ENCODE results near the gene KRTAP20-1. TPM values are rescaled to one million over a fixed set of nuclear protein-coding genes. Genes with fewer than 3 reads are reported as not detected.

KRTAP20-1 gene
- total RNA-seq, 1 donor: not detected

GRCh38 chr21:30592140-30592539 lies 24.1 kb upstream of the KRTAP20-1 start, which contains the start of gene KRTAP6-3:
KRTAP6-3 (plus strand) TSS chr21:30592440; CDS start chr21:30592446, 6 bp downstream.
- no peak for TF ChIP-seq CTCF (IDR thresholded peaks at IDR 0.05; ENCODE audit: insufficient read depth, low read length)
- no peak within 1 kb of the TSS for H3K4me3 ChIP-seq (ENCODE audit: low read depth, low read length)
- no peak for DNase-seq (ENCODE audit: low read depth)

- no peak within 1 kb of the TSS for H3K4me3 ChIP-seq (ENCODE audit: low read depth, low read length)
- no peak for DNase-seq (ENCODE audit: low read depth)
- no peak for TF ChIP-seq CTCF (IDR thresholded peaks at IDR 0.05; ENCODE audit: insufficient read depth, low read length)
Observed at GRCh38 chr21:30598802-30599201, 17.4 kb upstream of the KRTAP20-1 start, which contains the start of gene KRTAP6-2. KRTAP6-2 (minus strand) TSS chr21:30598902; CDS start chr21:30598874, 28 bp downstream.

- TF ChIP-seq CTCF (IDR thresholded peaks at IDR 0.05; ENCODE audit: insufficient read depth, low read length): no peak
- no peak within 1 kb of the TSS for H3K4me3 ChIP-seq (ENCODE audit: low read depth, low read length)
- no peak for DNase-seq (ENCODE audit: low read depth)
Observed at GRCh38 chr21:30600787-30601186, 15.4 kb upstream of the KRTAP20-1 start, which contains the start of gene KRTAP22-1. KRTAP22-1 (plus strand) TSS chr21:30601087.

- no peak for DNase-seq (ENCODE audit: low read depth)
- TF ChIP-seq CTCF (IDR thresholded peaks at IDR 0.05; ENCODE audit: insufficient read depth, low read length): no peak
- no peak overlapping the region for H3K4me3 ChIP-seq (ENCODE audit: low read depth, low read length)
Observed at GRCh38 chr21:30605968-30606367, 10.3 kb upstream of the KRTAP20-1 start.

GRCh38 chr21:30612132-30612531 lies 4.1 kb upstream of the KRTAP20-1 start:
- TF ChIP-seq CTCF (IDR thresholded peaks at IDR 0.05; ENCODE audit: insufficient read depth, low read length): no peak
- H3K4me3 ChIP-seq (ENCODE audit: low read depth, low read length): no peak overlapping the region
- no peak for DNase-seq (ENCODE audit: low read depth)

- H3K4me3 ChIP-seq (ENCODE audit: low read depth, low read length): no peak within 1 kb of the TSS
- DNase-seq (ENCODE audit: low read depth): no peak
- TF ChIP-seq CTCF (IDR thresholded peaks at IDR 0.05; ENCODE audit: insufficient read depth, low read length): no peak
Observed at GRCh38 chr21:30613836-30614235, 2.4 kb upstream of the KRTAP20-1 start, which contains the start of gene KRTAP6-1. KRTAP6-1 (minus strand) TSS chr21:30613930; CDS start chr21:30613904, 26 bp downstream.

GRCh38 chr21:30615199-30615598 lies 1.0 kb upstream of the KRTAP20-1 start:
- no peak for TF ChIP-seq CTCF (IDR thresholded peaks at IDR 0.05; ENCODE audit: insufficient read depth, low read length)
- DNase-seq (ENCODE audit: low read depth): no peak
- no peak overlapping the region for H3K4me3 ChIP-seq (ENCODE audit: low read depth, low read length)
